HG02852 (cell line): ENCODE results near the gene RPL18A.

Experiments used
- ATAC-seq: cut with Tn5 transposase; IDR thresholded peaks from one replicate; pipeline ENCODE4 v1.9.1; 2021; ENCODE audit warnings: mild to moderate bottlenecking, moderate library complexity; ENCODE audit not compliant: unreplicated experiment

RPL18A gene

DNA sequence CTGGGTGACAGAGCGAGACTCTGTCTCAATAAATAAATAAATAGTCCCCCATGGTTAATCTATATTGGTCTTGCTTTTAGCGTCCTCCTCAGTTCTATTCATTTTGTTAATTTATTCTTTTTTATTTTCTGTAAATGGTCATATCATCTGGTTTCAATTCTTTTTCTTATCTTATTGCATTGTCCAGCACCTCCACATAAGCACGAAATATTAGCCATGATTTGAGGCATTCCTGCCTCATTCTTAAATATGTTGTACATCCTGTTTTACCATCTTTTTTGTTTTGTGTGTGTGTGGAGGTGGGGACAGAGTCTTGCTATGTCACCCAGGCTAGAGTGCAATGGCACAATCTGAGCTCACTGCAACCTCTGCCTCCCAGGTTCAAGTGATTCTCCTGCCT, 48.5 kb downstream of the RPL18A start:
- no peak for ATAC-seq

DNA sequence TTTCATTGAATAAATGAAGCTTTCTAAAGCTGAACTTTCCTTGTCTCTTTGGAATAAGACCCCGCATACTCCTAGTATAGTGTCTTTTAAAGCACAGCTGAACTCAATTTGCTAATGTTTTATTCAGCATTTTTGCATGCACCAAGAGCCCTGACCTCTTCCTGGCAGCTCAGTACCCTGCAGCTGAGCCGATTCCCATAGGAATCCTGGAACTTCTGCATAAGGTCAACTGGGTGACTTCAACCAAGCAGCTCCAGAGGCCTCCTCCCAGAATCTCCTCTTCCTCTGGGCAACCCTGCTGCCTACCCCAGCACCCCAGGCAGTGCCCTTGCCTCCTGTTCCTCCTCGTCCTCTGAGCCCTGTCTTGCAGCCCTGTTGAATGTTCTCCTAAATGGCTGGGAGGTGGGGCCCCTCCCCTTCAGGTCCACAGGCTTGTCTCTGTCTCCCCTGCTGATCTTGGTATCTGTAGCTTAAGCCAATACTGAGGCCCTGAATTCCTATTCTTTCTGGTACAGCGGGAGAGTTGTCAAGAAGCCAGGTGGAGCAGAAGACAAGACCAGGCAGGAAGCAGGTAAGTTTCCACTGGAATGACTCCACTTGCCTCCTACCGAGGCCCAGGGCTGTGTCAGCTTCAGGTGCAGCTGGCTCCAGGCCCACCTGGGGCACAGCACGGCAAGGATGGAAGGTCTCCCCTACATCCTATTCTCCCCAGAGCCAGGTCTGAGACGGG, 49.5 kb downstream of the RPL18A start:
- no peak for ATAC-seq

GRCh38 chr19:17910791-17911360, 51.2 kb downstream of the RPL18A start:
- ATAC-seq, result no peak
